Activated B cell treated with CpG ODN at 0.5 μM for 24 hours (primary cell): Measurements from ENCODE around the gene FBXL22. TPM values are rescaled to one million over a fixed set of nuclear protein-coding genes. Genes with fewer than 3 reads are reported as not detected.

ENCODE experiments used
- ATAC-seq: fragments of 200-7000 bp; cut with Tn5 transposase; one replicate; pipeline ENCODE4 v1.10.0; 2021; ENCODE audit warnings: low read depth, mild to moderate bottlenecking, moderate library complexity
- CTCF ChIA-PET: fragments of 350-600 bp; sonication (Branson Sonifier 250); formaldehyde crosslinking; loops from one replicate; lab custom pipeline; 2021; ENCODE audit warnings: antibody characterized with exemption; lab: Charles Lee
- POLR2A ChIA-PET: fragments of 350-600 bp; sonication (Branson Sonifier 250); formaldehyde crosslinking; loops from one replicate; lab custom pipeline; 2021; ENCODE audit warnings: antibody characterized with exemption; lab: Charles Lee
- DNase-seq: peaks from one replicate; pipeline ENCODE4 v3.0.0; 2022
- H3K27ac Mint-ChIP-seq: one replicate; pipeline ENCODE4 v1.8.0; 2020; ENCODE audit warnings: mixed read lengths
- H3K27me3 Mint-ChIP-seq: one replicate; pipeline ENCODE4 v1.8.0; 2021; ENCODE audit warnings: mixed read lengths
- H3K36me3 Mint-ChIP-seq: one replicate; pipeline ENCODE4 v1.8.0; 2021; ENCODE audit warnings: low read depth, mixed read lengths
- H3K4me1 Mint-ChIP-seq: one replicate; pipeline ENCODE4 v1.8.0; 2021; ENCODE audit warnings: mixed read lengths
- H3K4me3 Mint-ChIP-seq: one replicate; pipeline ENCODE4 v1.8.0; 2020; ENCODE audit warnings: mild to moderate bottlenecking, mixed read lengths
- H3K9me3 Mint-ChIP-seq: one replicate; pipeline ENCODE4 v1.8.0; 2020; ENCODE audit warnings: mixed read lengths
- CTCF ChIP-seq: fragments of 200-600 bp; IDR thresholded peaks from one replicate; pipeline ENCODE4 v1.8.0; 2022; ENCODE audit warnings: antibody characterized with exemption, mild to moderate bottlenecking
- intact Hi-C: fragments of 100-400 bp; cut with micrococcal nuclease; formaldehyde crosslinking; loops from one replicate; pipeline ENCODE4 v1.15.1; 2024
- total RNA-seq: library from RNA; stranded (reverse); gene quantifications from 2 replicates; pipeline ENCODE4 v1.2.3, GENCODE V29; 2022

Gene FBXL22
- total RNA-seq, 1 donor from 2014 or later: 1.2 TPM

GRCh38 chr15:63595688-63596087, 1.5 kb upstream of the FBXL22 start:
- ChIA-PET CTCF (interaction anchor here (1.0 to 1.4 kb wide), 3 partner anchors 31 to 129 kb away, joined by 3 to 7 read pairs (median 3); no protein-coding TSS in a partner anchor), POLR2A (interaction anchor here (1.2 to 7.8 kb wide), 4 partner anchors 10 to 129 kb away, joined by 3 to 96 read pairs (median 4); partner anchors contain the start of gene USP3)
- Mint-ChIP-seq H3K4me1 (peaks cover 85% of the 10 kb centered on the region), H3K27ac (peak overlapping the region; percentile 86), H3K9me3 (no peaks in the 10 kb centered on the region), H3K27me3 (no peaks in the 10 kb centered on the region), H3K36me3 (peaks cover 35% of the 10 kb centered on the region), H3K4me3 (peak overlapping the region; percentile 47)
- no peak for TF ChIP-seq CTCF
- intact Hi-C loops: loop anchor here (1.0 kb wide), 1 partner anchor 403 kb away; no protein-coding TSS in a partner anchor
- ATAC-seq (no peak), DNase-seq (no peak)

- H3K4me3 Mint-ChIP-seq: peak overlapping the region; percentile 47
- DNase-seq (no peak), ATAC-seq (no peak)
- peak overlapping the region; percentile 86 for H3K27ac Mint-ChIP-seq
- H3K27me3 Mint-ChIP-seq: no peaks in the 10 kb centered on the region
- no peaks in the 10 kb centered on the region for H3K9me3 Mint-ChIP-seq
- no peak for TF ChIP-seq CTCF
- intact Hi-C loops: loop anchor here (1.0 kb wide), 1 partner anchor 404 kb away; no protein-coding TSS in a partner anchor
- ChIA-PET POLR2A (interaction anchor here (0.5 to 7.8 kb wide), 6 partner anchors 11 to 130 kb away, joined by 3 to 96 read pairs (median 4); partner anchors contain the start of gene USP3), CTCF (interaction anchor here (0.7 to 1.9 kb wide), 3 partner anchors 32 to 130 kb away, joined by 3 to 7 read pairs (median 3); no protein-coding TSS in a partner anchor)
- peaks cover 83% of the 10 kb centered on the region for H3K4me1 Mint-ChIP-seq
- H3K36me3 Mint-ChIP-seq: peaks cover 28% of the 10 kb centered on the region
These were observed 530 bp upstream of the FBXL22 start for GRCh38 chr15:63596676-63597037.

- TF ChIP-seq CTCF: no peak
- peaks cover 20% of the 10 kb centered on the region for H3K36me3 Mint-ChIP-seq
- H3K9me3 Mint-ChIP-seq: no peaks in the 10 kb centered on the region
- H3K4me1 Mint-ChIP-seq: peaks cover 85% of the 10 kb centered on the region
- peak overlapping the region; percentile 86 for H3K27ac Mint-ChIP-seq
- DNase-seq: no peak
- intact Hi-C loops: loop anchor here (2.0 kb wide), 1 partner anchor 123 kb away; no protein-coding TSS in a partner anchor
- H3K27me3 Mint-ChIP-seq: no peaks in the 10 kb centered on the region
- CTCF ChIA-PET: interaction anchor here (1.9 to 2.1 kb wide), 2 partner anchors 12 to 131 kb away, joined by 7 read pairs; no protein-coding TSS in a partner anchor
- no peak overlapping the region for H3K4me3 Mint-ChIP-seq
- no peak for ATAC-seq
- POLR2A ChIA-PET: interaction anchor here (1.1 to 7.8 kb wide), 3 partner anchors 33 to 124 kb away, joined by 3 to 96 read pairs (median 25); partner anchors contain the start of gene USP3
These were observed 634 bp downstream of the FBXL22 start for GRCh38 chr15:63597821-63598220.

GRCh38 chr15:63598473-63599400, 1.6 kb downstream of the FBXL22 start:
- peak overlapping the region; percentile 86 for H3K27ac Mint-ChIP-seq
- no peak for ATAC-seq
- intact Hi-C loops: loop anchor here (2.0 kb wide), 1 partner anchor 124 kb away; no protein-coding TSS in a partner anchor
- ChIA-PET POLR2A (interaction anchor here (0.6 to 7.8 kb wide), 8 partner anchors 11 to 554 kb away, joined by 3 to 96 read pairs (median 6); partner anchors contain the start of gene USP3), CTCF (interaction anchor here (0.8 to 4.2 kb wide), 5 partner anchors 10 to 132 kb away, joined by 3 to 27 read pairs (median 5); no protein-coding TSS in a partner anchor)
- no peaks in the 10 kb centered on the region for H3K9me3 Mint-ChIP-seq
- peaks cover 82% of the 10 kb centered on the region for H3K4me1 Mint-ChIP-seq
- H3K4me3 Mint-ChIP-seq: peak overlapping the region; percentile 80
- H3K36me3 Mint-ChIP-seq: peaks cover 11% of the 10 kb centered on the region
- no peaks in the 10 kb centered on the region for H3K27me3 Mint-ChIP-seq
- no peak for DNase-seq
- no peak for TF ChIP-seq CTCF
